DND-41 (cell line): ENCODE results near the gene PCF11.

Experiments
- EZH2 ChIP-seq: IDR thresholded peaks from 3 replicates; pipeline ENCODE4 v1.6.1; 2012; ENCODE audit warnings: borderline replicate concordance, low read depth, mild to moderate bottlenecking, moderate library complexity, low read length, inconsistent platforms; ENCODE audit not compliant: severe bottlenecking
- TF ChIP-seq, protein P1 (sequence below): IDR thresholded peaks from 2 replicates; pipeline ENCODE4 v1.5.1; 2012; ENCODE audit warnings: borderline replicate concordance, low read length, moderate library complexity, mild to moderate bottlenecking; ENCODE audit not compliant: poor library complexity, severe bottlenecking; ENCODE audit errors: extremely low read depth

GRCh38 chr11:83115026-83115425, 41.9 kb upstream of the PCF11 start:
- TF ChIP-seq, protein P1, sequence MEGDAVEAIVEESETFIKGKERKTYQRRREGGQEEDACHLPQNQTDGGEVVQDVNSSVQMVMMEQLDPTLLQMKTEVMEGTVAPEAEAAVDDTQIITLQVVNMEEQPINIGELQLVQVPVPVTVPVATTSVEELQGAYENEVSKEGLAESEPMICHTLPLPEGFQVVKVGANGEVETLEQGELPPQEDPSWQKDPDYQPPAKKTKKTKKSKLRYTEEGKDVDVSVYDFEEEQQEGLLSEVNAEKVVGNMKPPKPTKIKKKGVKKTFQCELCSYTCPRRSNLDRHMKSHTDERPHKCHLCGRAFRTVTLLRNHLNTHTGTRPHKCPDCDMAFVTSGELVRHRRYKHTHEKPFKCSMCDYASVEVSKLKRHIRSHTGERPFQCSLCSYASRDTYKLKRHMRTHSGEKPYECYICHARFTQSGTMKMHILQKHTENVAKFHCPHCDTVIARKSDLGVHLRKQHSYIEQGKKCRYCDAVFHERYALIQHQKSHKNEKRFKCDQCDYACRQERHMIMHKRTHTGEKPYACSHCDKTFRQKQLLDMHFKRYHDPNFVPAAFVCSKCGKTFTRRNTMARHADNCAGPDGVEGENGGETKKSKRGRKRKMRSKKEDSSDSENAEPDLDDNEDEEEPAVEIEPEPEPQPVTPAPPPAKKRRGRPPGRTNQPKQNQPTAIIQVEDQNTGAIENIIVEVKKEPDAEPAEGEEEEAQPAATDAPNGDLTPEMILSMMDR: no peak
- TF ChIP-seq EZH2: no peak
